Esophagus squamous epithelium (tissue), 4 donors: Measurements from ENCODE around the gene TFF3.

Experiments used
- CTCF ChIP-seq, 6 experiments: fragments of 450-650 bp in 4 of 6; fragments of 200-600 bp in 2 of 6; sonication (generic) in 2 of 6; IDR thresholded peaks; one replicate each; pipeline ENCODE4 v1.5.1; 2016 to 2019; ENCODE audit warnings: antibody characterized with exemption in 6 of 6, mild to moderate bottlenecking in 4 of 6, moderate library complexity in 4 of 6
- POLR2A ChIP-seq, 4 donors: fragments of 450-650 bp; IDR thresholded peaks; one replicate each; pipeline ENCODE4 v1.6.1; 2017; ENCODE audit warnings: antibody characterized with exemption in 4 of 4, mild to moderate bottlenecking in 4 of 4, moderate library complexity in 3 of 4

GRCh38 chr21:42321845-42322244, 6.6 kb upstream of the TFF3 start:
- no peak for TF ChIP-seq CTCF (IDR thresholded peaks at IDR 0.05)
- TF ChIP-seq POLR2A (IDR thresholded peaks at IDR 0.05) = no peak
